C4-2B (cell line): ENCODE measurements around the gene HOXA13.
A peak's percentile ranks its signal among the peaks of the same experiment; 100 is the strongest.

Experiments used
- H3K27ac ChIP-seq: fragments of 450-650 bp; 2 replicates; pipeline ENCODE4 v1.5.1; 2017
- ZFX ChIP-seq: fragments of 450-650 bp; IDR thresholded peaks from 2 replicates; pipeline ENCODE4 v1.6.1; 2017
- TF ChIP-seq, protein P1 (sequence below): fragments of 450-650 bp; conservative IDR thresholded peaks from 2 replicates; pipeline ENCODE4 v1.5.1; 2017; ENCODE audit warnings: mild to moderate bottlenecking

The HOXA13 gene

DNA sequence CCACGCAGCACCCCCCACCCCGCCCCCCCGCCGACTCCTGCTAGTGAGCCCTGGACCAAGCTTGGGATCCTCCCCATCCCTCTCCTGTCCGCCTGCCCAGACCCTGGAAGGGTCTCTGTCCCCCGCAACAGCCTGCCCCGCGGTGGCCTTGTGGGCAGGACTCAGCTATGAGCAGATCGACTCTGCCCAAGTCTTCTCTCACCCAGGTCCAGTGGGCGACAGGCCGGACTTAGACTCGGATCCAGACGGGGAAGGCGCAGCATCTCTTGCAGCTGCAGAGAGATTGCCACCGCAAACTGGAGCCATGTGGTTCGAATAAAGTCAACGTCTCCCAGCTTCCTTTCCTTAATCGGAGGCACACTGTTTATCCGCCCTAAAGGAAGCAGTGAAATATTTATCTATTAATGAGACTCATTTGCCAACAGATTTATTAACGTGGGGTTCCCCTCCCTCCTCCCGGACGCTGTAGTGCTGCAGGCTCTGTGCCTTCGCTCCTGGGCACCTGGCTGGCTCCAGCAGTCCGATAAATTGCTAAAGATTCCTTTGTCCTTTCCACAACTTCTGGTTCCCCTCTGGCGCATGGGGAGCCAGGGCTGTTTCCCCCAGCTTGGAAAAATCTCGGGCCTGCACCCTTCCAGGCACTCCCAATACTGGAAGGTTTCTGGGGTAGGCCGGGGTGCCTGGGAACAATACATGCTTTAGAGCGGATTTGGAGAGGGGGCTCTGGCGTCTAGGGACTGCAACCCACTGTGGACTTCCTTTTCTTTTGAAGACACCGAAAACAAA lies 42.8 kb downstream of the HOXA13 start:
- no peak for TF ChIP-seq ZFX
- TF ChIP-seq, protein P1, sequence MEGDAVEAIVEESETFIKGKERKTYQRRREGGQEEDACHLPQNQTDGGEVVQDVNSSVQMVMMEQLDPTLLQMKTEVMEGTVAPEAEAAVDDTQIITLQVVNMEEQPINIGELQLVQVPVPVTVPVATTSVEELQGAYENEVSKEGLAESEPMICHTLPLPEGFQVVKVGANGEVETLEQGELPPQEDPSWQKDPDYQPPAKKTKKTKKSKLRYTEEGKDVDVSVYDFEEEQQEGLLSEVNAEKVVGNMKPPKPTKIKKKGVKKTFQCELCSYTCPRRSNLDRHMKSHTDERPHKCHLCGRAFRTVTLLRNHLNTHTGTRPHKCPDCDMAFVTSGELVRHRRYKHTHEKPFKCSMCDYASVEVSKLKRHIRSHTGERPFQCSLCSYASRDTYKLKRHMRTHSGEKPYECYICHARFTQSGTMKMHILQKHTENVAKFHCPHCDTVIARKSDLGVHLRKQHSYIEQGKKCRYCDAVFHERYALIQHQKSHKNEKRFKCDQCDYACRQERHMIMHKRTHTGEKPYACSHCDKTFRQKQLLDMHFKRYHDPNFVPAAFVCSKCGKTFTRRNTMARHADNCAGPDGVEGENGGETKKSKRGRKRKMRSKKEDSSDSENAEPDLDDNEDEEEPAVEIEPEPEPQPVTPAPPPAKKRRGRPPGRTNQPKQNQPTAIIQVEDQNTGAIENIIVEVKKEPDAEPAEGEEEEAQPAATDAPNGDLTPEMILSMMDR = no peak
- no peak overlapping the region for H3K27ac ChIP-seq

DNA sequence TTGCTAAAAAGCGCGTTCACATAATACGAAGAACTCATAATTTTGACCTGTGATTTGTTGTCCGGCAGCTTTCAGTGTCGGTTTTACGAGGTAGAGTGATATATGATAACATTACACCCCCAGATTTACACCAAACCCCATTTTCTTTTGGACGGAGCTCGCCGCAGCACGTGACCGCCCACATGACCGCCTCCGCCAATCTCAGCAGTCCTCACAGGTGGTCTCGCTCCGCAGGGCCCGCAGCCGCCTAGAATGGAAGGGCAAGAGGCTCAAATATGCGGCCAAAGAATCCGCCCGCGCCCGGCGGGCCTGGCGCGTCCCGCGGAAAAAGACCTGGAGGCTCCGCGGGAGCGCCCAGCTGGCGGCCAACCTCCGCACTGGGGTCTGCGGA lies 43.4 kb downstream of the HOXA13 start, which contains the start of gene HOXA7:
TSS of gene HOXA7 (minus strand) at position 168 of the 391 bp plus-strand sequence. CDS start at position 38, 130 bp downstream.
- no peak for TF ChIP-seq ZFX
- TF ChIP-seq, protein P1 = no peak
- H3K27ac ChIP-seq = peak within 1 kb of the TSS; percentile 57

DNA sequence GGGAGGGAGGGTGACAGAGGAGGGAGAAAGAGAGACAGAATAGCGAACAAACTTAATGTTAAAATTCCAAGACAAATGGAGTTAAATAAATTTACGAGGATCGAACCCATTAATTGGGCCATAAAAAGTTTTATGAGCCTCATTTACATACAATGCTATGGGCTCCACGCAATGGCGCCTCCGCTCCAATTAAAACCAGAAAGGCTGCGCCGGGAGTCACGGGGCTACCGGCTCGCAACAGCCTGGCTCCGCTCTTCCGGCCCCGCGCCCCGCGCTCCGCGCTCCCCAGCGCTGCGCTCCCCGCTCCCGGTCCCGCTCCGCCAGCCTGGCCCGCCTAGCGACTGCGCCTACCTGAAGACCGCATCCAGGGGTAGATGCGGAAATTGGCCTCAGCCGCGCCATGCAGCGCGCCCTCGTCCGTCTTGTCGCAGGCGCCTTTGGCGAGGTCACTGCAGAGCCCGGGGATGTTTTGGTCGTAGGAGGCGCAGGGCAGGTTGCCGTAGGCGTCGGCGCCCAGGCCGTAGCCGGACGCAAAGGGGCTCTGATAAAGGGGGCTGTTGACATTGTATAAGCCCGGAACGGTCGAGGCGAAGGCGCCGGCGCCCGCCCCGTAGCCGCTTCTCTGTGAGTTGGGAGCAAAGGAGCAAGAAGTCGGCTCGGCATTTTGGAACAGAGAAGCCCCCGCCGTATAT lies 43.9 kb downstream of the HOXA13 start:
- peak overlapping the region; percentile 57 for H3K27ac ChIP-seq

DNA sequence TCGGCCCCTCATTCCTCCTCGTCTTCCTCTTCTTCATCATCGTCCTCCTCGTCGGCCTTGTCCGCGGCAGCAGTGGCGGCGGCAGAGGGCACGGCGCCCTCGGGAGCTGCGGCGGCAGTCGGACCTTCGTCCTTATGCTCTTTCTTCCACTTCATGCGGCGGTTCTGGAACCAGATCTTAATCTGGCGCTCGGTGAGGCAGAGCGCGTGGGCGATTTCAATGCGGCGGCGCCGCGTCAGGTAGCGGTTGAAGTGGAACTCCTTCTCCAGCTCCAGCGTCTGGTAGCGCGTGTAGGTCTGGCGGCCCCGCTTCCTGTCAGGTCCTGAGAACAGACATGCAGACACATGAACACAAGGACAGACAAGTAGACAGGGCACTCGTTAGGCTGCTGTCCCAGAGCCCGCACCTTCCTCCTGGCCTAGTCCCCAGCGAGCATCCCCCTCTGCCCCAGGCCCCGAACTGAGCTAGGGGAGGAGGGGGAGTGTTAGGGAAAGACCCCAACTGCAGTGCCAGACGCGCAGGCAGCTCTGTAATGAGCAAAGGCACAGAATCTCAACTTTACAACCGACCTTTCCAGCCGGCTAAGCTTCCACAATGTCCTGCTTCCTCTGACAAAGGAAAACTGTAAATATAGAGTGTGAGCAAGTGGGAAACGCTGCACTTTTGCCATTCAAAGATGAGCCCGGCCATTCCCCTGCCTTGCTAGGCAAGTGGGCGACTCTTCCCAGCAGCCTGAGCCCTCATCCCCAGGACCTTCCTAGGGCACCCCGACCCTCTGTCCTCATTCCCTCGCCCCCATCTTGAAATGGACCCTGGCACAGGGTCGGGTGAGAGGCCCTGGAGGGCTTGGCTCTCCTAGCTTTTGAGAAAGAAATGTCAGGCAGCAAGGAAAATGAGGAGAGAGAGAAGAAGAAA lies 44.7 kb downstream of the HOXA13 start:
- TF ChIP-seq, protein P1 = no peak
- no peak for TF ChIP-seq ZFX
- H3K27ac ChIP-seq = peak overlapping the region; percentile 57

More for the DNA sequence above, 43.9 kb downstream of the HOXA13 start:
- no peak for TF ChIP-seq ZFX
- TF ChIP-seq, protein P1 = peak; percentile 22

DNA sequence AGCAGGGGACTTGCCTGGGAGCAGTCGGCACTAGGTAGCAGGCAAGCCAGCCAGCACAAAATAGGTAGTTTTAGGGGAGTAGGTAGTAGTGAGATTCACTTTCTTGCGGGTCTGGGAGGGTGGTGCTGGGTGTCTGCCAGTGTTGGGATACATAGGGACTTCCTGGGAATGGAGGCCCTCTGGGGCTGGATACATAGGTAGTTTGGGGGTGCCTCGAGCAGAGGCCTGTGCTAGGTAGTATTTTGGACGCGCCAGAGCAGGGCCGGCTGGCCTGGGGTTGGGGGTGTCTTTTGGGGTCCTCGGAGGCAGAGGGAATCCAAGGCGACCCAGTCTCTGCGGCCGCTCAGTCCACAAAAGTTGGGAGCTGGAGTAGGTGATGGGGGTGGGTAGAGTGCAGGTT lies 45.5 kb downstream of the HOXA13 start:
- H3K27ac ChIP-seq = no peak overlapping the region

DNA sequence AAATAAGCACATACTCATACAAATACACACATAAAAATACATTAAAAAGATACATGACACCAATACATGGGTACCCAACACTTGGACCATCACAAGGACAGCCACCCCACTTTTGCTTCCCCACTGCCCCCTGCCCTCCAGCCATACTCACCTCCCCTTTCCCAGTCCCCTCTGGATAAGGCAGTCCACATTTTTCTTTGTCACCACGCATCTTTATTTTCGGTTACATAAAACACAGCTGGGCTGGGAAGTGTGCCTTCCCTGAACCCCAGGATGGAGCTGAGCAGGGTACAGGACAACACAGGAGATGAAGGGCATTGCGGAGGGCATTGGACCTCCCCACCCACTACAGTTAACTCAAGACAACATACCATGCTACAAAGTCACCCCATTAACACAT lies 46.4 kb downstream of the HOXA13 start:
- H3K27ac ChIP-seq = no peak overlapping the region
- TF ChIP-seq ZFX = no peak
- TF ChIP-seq, protein P1 = no peak

More for the DNA sequence above, 45.5 kb downstream of the HOXA13 start:
- TF ChIP-seq, protein P1 = no peak
- no peak for TF ChIP-seq ZFX
